DOHH2 (cell line): ENCODE measurements around the gene MICU2.

Experiments used
- H3F3A ChIP-seq: fragments of 200-600 bp; sonication (generic), shearing (Covaris generic); 2 replicates; pipeline ENCODE4 v1.6.0; 2016; ENCODE audit warnings: antibody characterized with exemption, mild to moderate bottlenecking; ENCODE audit not compliant: control insufficient read depth, insufficient read depth
- H3K27ac ChIP-seq: fragments of 200-600 bp; sonication (generic); 2 replicates; pipeline ENCODE4 v1.5.1; 2014; ENCODE audit warnings: low read depth, mild to moderate bottlenecking, low read length, moderate library complexity
- H3K27me3 ChIP-seq: fragments of 200-600 bp; sonication (generic); 2 replicates; pipeline ENCODE4 v1.6.1; 2014; ENCODE audit warnings: mild to moderate bottlenecking, low read length, mixed read lengths; ENCODE audit not compliant: control insufficient read depth
- H3K36me3 ChIP-seq: fragments of 200-600 bp; sonication (generic); 2 replicates; pipeline ENCODE4 v1.6.1; 2014; ENCODE audit warnings: mild to moderate bottlenecking, low read length, moderate library complexity, mixed read lengths; ENCODE audit not compliant: control insufficient read depth
- H3K4me1 ChIP-seq: fragments of 200-600 bp; sonication (generic); 2 replicates; pipeline ENCODE4 v1.6.1; 2014; ENCODE audit warnings: mild to moderate bottlenecking, low read length, mixed read lengths; ENCODE audit not compliant: control insufficient read depth
- H3K4me2 ChIP-seq: fragments of 200-600 bp; sonication (generic); 2 replicates; pipeline ENCODE4 v1.6.0; 2014; ENCODE audit warnings: mild to moderate bottlenecking, low read length, moderate library complexity
- H3K4me3 ChIP-seq: fragments of 200-600 bp; sonication (generic); 2 replicates; pipeline ENCODE4 v1.5.1; 2014; ENCODE audit warnings: mild to moderate bottlenecking, low read length, mixed read lengths
- H3K79me2 ChIP-seq: fragments of 200-600 bp; sonication (generic); 2 replicates; pipeline ENCODE4 v1.6.1; 2014; ENCODE audit warnings: mild to moderate bottlenecking, low read length, mixed read lengths; ENCODE audit not compliant: control insufficient read depth
- H3K9me2 ChIP-seq: fragments of 200-600 bp; sonication (generic); replicated peaks from 2 replicates; pipeline ENCODE4 v1.6.1; 2014; ENCODE audit warnings: mild to moderate bottlenecking, low read length, mixed read lengths; ENCODE audit not compliant: control insufficient read depth
- H3K9me3 ChIP-seq: fragments of 200-600 bp; sonication (generic); 2 replicates; pipeline ENCODE4 v1.6.1; 2014; ENCODE audit warnings: antibody characterized with exemption, low read length, mixed read lengths; ENCODE audit not compliant: control insufficient read depth, insufficient read depth
- H4K20me1 ChIP-seq: fragments of 200-600 bp; sonication (generic); 2 replicates; pipeline ENCODE4 v1.6.0; 2014; ENCODE audit warnings: low read depth, mild to moderate bottlenecking, antibody characterized with exemption, low read length, moderate library complexity; ENCODE audit not compliant: control insufficient read depth, insufficient read depth
- EZH2phosphoT487 ChIP-seq: fragments of 200-600 bp; sonication (generic); IDR thresholded peaks from 2 replicates; pipeline ENCODE4 v1.6.1; 2017; ENCODE audit warnings: borderline replicate concordance, mild to moderate bottlenecking, antibody characterized with exemption, low read length, moderate library complexity, mixed read lengths
- TF ChIP-seq, protein P1 (sequence below): fragments of 200-600 bp; sonication (generic); IDR thresholded peaks from one replicate; pipeline ENCODE4 v1.5.1; 2014; ENCODE audit warnings: antibody characterized with exemption, mild to moderate bottlenecking, low read depth, low read length; ENCODE audit not compliant: poor library complexity, severe bottlenecking

Gene MICU2

DNA sequence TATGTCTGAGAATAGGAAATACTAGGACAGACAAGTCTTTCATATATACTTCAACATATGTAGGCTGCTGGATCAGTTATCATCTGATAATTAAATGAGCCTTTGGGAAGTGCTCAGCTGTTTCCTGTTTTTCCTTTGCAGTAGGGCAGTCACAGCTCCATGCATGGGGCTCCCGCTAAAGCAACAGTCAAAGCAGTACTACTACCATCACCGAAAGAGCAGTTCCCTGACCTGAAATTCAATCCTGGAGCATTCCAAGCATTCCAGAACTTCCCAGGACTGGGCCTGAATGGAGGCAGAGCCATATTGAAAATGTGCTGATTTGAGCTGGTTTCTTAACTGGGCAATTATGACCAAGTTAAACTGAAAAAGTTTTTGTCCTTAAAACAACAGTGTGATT is 20.5 kb downstream of the MICU2 start:
- H3K27me3 ChIP-seq = no peaks in the 10 kb centered on the region
- peaks cover 81% of the 10 kb centered on the region for H3K79me2 ChIP-seq
- no peaks in the 10 kb centered on the region for H3K9me2 ChIP-seq
- no peaks in the 10 kb centered on the region for H3F3A ChIP-seq
- H4K20me1 ChIP-seq = no peaks in the 10 kb centered on the region; the same call in 1 of the 2 replicates
- no peak for TF ChIP-seq EZH2phosphoT487
- H3K27ac ChIP-seq = no peak overlapping the region
- peaks cover 7% of the 10 kb centered on the region for H3K36me3 ChIP-seq
- no peak overlapping the region for H3K4me2 ChIP-seq
- H3K4me1 ChIP-seq = peaks cover 10% of the 10 kb centered on the region
- no peak overlapping the region for H3K4me3 ChIP-seq
- peaks cover 4% of the 10 kb centered on the region for H3K9me3 ChIP-seq

DNA sequence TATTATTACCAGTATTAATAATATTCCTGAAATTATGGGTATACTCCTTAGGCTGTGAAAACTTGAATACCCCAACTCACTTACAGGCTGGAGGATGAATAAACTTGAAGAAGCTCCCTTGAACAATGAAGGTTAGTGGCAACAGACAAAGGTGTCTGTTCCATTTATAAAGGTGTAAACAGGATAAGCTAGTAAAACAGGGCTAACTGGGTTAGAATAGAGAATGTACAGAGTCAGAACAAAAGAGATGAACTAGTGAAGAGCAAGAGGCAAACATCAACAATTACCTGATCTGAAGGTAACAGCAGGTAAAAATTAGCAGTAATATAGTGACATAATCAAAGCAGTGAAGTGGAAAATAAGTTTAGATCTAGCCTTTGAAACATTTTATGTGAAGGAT is 23.2 kb downstream of the MICU2 start:
- Histone ChIP-seq H3K36me3 (peaks cover 7% of the 10 kb centered on the region), H3K9me3 (peaks cover 4% of the 10 kb centered on the region), H3K79me2 (peaks cover 70% of the 10 kb centered on the region), H3K4me2 (no peak overlapping the region), H3K27ac (no peak overlapping the region), H3K9me2 (no peaks in the 10 kb centered on the region), H3K4me1 (peaks cover 10% of the 10 kb centered on the region), H3K27me3 (no peaks in the 10 kb centered on the region), H3F3A (no peaks in the 10 kb centered on the region), H4K20me1 (no peaks in the 10 kb centered on the region), H3K4me3 (no peak overlapping the region)
- no peak for TF ChIP-seq EZH2phosphoT487
- TF ChIP-seq, protein P1, sequence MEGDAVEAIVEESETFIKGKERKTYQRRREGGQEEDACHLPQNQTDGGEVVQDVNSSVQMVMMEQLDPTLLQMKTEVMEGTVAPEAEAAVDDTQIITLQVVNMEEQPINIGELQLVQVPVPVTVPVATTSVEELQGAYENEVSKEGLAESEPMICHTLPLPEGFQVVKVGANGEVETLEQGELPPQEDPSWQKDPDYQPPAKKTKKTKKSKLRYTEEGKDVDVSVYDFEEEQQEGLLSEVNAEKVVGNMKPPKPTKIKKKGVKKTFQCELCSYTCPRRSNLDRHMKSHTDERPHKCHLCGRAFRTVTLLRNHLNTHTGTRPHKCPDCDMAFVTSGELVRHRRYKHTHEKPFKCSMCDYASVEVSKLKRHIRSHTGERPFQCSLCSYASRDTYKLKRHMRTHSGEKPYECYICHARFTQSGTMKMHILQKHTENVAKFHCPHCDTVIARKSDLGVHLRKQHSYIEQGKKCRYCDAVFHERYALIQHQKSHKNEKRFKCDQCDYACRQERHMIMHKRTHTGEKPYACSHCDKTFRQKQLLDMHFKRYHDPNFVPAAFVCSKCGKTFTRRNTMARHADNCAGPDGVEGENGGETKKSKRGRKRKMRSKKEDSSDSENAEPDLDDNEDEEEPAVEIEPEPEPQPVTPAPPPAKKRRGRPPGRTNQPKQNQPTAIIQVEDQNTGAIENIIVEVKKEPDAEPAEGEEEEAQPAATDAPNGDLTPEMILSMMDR = no peak

DNA sequence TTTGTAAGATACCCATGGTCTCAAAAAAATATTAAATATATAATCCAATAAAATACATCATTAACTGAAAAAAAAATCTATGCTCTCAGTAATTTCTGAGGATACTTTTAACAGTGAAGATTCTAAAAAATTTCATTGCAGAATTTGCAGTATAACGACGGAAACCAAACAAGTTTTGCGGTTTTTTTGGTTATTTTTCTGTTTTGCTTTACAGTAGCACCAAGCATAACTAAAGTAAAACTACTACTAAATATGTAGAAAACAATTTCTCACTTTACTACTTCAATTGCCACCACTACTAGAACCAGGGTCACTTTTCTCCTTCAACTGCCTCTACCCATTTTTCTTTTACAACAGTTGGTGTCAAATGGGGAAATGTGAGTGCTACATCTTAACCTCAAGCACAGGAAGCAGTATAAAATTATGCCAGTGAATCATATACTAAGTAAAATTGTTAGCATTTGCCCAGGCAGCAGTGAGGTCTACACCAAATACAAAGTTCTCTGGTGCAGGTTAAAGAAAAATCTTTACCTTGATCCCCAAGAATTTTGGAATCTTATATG is 24.1 kb downstream of the MICU2 start:
- no peak for TF ChIP-seq EZH2phosphoT487
- TF ChIP-seq, protein P1 = no peak
- Histone ChIP-seq H3K79me2 (peaks cover 69% of the 10 kb centered on the region), H3K9me3 (peaks cover 4% of the 10 kb centered on the region), H3K27ac (no peak overlapping the region), H3K4me1 (peaks cover 10% of the 10 kb centered on the region), H3K36me3 (peaks cover 7% of the 10 kb centered on the region), H3K27me3 (no peaks in the 10 kb centered on the region), H3K4me2 (no peak overlapping the region), H3F3A (no peaks in the 10 kb centered on the region), H3K4me3 (no peak overlapping the region), H4K20me1 (no peaks in the 10 kb centered on the region), H3K9me2 (no peaks in the 10 kb centered on the region)

DNA sequence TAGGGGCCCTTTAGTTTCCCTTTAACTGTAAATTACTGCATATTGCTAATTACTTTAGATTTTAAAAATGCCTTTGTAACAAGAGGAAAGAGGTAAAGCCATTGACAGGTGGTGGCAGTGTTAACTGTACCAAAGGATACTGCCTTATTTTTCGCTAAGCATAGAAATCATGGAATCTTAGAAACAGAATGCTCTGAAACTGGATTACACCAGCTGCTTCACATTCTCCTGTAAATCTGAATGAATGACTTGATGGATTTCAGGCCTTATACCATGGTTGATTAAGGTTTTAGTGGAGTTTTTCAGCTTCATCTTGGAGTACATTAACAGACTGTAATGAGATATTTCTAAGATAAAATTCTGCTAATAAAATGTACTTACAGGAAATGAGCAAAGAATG is 25.2 kb downstream of the MICU2 start:
- peaks cover 10% of the 10 kb centered on the region for H3K4me1 ChIP-seq
- H3K79me2 ChIP-seq = peaks cover 74% of the 10 kb centered on the region
- H3K9me2 ChIP-seq = no peaks in the 10 kb centered on the region
- no peak overlapping the region for H3K4me3 ChIP-seq
- TF ChIP-seq, protein P1 = no peak
- no peak for TF ChIP-seq EZH2phosphoT487
- H3K36me3 ChIP-seq = peaks cover 7% of the 10 kb centered on the region
- no peaks in the 10 kb centered on the region for H4K20me1 ChIP-seq
- H3K4me2 ChIP-seq = no peak overlapping the region
- H3K27ac ChIP-seq = no peak overlapping the region
- peaks cover 4% of the 10 kb centered on the region for H3K9me3 ChIP-seq
- no peaks in the 10 kb centered on the region for H3F3A ChIP-seq
- H3K27me3 ChIP-seq = no peaks in the 10 kb centered on the region
